RWPE2 (cell line): ENCODE data around the gene ARL15.

Source experiments
- ATAC-seq: fragments of 200-7000 bp; cut with Tn5 transposase; 3 replicates; pipeline ENCODE4 v1.9.1; 2021; ENCODE audit warnings: low read depth
- DNase-seq: peaks from one replicate; pipeline ENCODE4 v3.0.0-alpha.2; 2020; ENCODE audit warnings: low spot score
- H3K27ac ChIP-seq: fragments of 450-650 bp; 2 replicates; pipeline ENCODE4 v1.5.1; 2017; ENCODE audit warnings: mild to moderate bottlenecking; ENCODE audit not compliant: poor library complexity, severe bottlenecking
- H3K27me3 ChIP-seq: fragments of 250-450 bp; sonication (Bioruptor Pico); 2 replicates; pipeline ENCODE4 v1.5.1; 2021; ENCODE audit warnings: mild to moderate bottlenecking, moderate library complexity; ENCODE audit not compliant: insufficient read depth, poor library complexity, severe bottlenecking
- H3K36me3 ChIP-seq: fragments of 250-450 bp; sonication (Bioruptor Pico); 2 replicates; pipeline ENCODE4 v1.5.1; 2020; ENCODE audit warnings: low read depth, mild to moderate bottlenecking, moderate library complexity
- H3K4me1 ChIP-seq: fragments of 250-450 bp; sonication (Bioruptor Pico); 2 replicates; pipeline ENCODE4 v1.5.1; 2021; ENCODE audit warnings: mild to moderate bottlenecking, moderate library complexity; ENCODE audit not compliant: insufficient read depth, poor library complexity, severe bottlenecking
- H3K4me3 ChIP-seq: fragments of 250-450 bp; sonication (Bioruptor Pico); 2 replicates; pipeline ENCODE4 v1.5.1; 2021; ENCODE audit warnings: mild to moderate bottlenecking, moderate library complexity; ENCODE audit not compliant: severe bottlenecking
- H3K9me3 ChIP-seq: fragments of 250-450 bp; sonication (Bioruptor Pico); 2 replicates; pipeline ENCODE4 v1.5.1; 2021; ENCODE audit warnings: mild to moderate bottlenecking, moderate library complexity; ENCODE audit not compliant: severe bottlenecking
- CTCF ChIP-seq: fragments of 450-650 bp; IDR thresholded peaks from one replicate; pipeline ENCODE4 v1.5.1; 2017; ENCODE audit warnings: mild to moderate bottlenecking, moderate library complexity; ENCODE audit not compliant: poor library complexity, severe bottlenecking

The ARL15 gene

DNA sequence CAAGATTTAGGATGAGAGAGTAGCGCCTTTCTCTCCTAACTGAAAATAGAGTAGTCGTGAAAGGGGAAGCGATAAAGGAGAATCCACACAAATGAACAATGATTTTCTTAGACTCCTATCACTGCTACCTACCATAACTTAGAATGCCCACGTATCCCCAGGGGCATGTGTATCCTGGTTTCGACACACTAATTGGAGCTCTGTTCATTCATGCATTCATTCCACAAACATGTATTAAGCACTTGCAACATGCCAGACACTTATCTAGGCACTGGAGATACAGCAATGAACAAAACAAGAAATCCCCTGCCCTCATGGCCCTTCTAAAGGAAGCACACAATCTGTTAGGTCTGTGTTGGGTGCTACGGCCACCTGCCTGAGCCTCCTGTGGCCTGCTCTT lies 40.0 kb downstream of the ARL15 start:
- ATAC-seq (no peak), DNase-seq (no peak)
- Histone ChIP-seq H3K9me3 (no peaks in the 10 kb centered on the region), H3K4me1 (no peaks in the 10 kb centered on the region), H3K27ac (no peak overlapping the region), H3K36me3 (no peaks in the 10 kb centered on the region), H3K4me3 (no peak overlapping the region), H3K27me3 (no peaks in the 10 kb centered on the region)
- no peak for TF ChIP-seq CTCF

- ATAC-seq, result no peak
These were observed 45.8 kb downstream of the ARL15 start for GRCh38 chr5:54264574-54264973.

DNA sequence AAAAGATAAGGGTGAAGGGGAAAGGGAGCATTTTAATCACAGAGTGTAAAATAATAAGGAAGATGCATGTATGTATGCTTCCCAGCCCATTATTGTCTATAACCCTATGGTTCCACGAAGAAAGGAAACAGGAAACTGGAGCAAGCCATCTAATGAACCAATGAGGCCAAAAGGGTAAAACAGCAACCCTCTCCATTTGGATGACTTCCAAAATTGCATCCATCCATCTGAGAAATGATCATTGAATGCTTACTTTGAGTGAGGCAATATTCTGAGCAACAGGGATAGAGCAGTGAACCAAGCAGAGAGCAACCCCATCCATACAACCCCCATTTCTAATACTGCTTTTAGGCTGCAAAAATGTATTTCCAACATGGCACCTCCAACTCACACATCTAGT lies 46.9 kb downstream of the ARL15 start:
- Histone ChIP-seq H3K27me3 (no peaks in the 10 kb centered on the region), H3K4me1 (peaks cover 5% of the 10 kb centered on the region), H3K9me3 (no peaks in the 10 kb centered on the region), H3K36me3 (no peaks in the 10 kb centered on the region), H3K4me3 (no peak overlapping the region), H3K27ac (no peak overlapping the region)
- ATAC-seq (no peak), DNase-seq (no peak)
- no peak for TF ChIP-seq CTCF

More at GRCh38 chr5:54264574-54264973, 45.8 kb downstream of the ARL15 start:
- Histone ChIP-seq H3K4me3 (no peak overlapping the region), H3K27ac (no peak overlapping the region), H3K9me3 (no peaks in the 10 kb centered on the region), H3K27me3 (no peaks in the 10 kb centered on the region), H3K4me1 (peaks cover under 1% of the 10 kb centered on the region), H3K36me3 (no peaks in the 10 kb centered on the region)
- DNase-seq, result no peak
- no peak for TF ChIP-seq CTCF

- no peak for ATAC-seq
- no peak for DNase-seq
- no peak for TF ChIP-seq CTCF
- Histone ChIP-seq H3K36me3 (no peaks in the 10 kb centered on the region), H3K4me3 (no peak overlapping the region), H3K9me3 (no peaks in the 10 kb centered on the region), H3K4me1 (peaks cover 5% of the 10 kb centered on the region), H3K27ac (no peak overlapping the region), H3K27me3 (no peaks in the 10 kb centered on the region)
These were observed 48.8 kb downstream of the ARL15 start for GRCh38 chr5:54261596-54261995.

DNA sequence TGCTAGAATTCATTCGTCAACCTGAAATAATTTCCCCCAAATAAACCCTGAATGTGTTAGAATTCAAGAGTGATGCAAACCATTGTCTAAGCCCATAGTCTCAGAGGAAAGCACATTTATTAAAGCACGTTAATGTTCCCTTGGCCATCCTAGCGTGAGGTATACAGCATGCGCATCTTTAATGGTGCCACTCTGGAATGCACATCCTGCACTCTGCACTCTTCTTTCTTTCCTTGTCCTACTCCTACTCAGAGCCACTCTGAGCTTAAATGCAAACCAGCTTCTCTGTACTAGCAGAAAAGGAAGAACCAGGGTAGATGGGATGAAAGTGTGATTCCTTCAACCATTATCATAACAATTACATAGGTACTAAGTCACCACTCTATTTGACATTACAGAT lies 50.4 kb downstream of the ARL15 start:
- H3K27me3 ChIP-seq, result no peaks in the 10 kb centered on the region
- TF ChIP-seq CTCF, result no peak
- no peak for DNase-seq
- ATAC-seq, result no peak
- H3K4me1 ChIP-seq, result peaks cover 5% of the 10 kb centered on the region
- H3K4me3 ChIP-seq, result no peak overlapping the region
- no peaks in the 10 kb centered on the region for H3K9me3 ChIP-seq
- no peaks in the 10 kb centered on the region for H3K36me3 ChIP-seq
- no peak overlapping the region for H3K27ac ChIP-seq
